Upper lobe of left lung (tissue), 6 donors: ENCODE results near the gene CDK11A. TPM values are rescaled to one million over a fixed set of nuclear protein-coding genes. Genes with fewer than 3 reads are reported as not detected.
"Not testable (repeated sequence)": the region's sequence is repeated elsewhere in the genome, so short reads cannot be mapped to it uniquely, and the experiment has no call there.

Experiments used
- ATAC-seq, 2 donors: fragments of 200-7000 bp; cut with Tn5 transposase; one replicate each; pipeline ENCODE4 v1.9.1; 2022; ENCODE audit warnings: mild to moderate bottlenecking in 2 of 2, moderate library complexity in 2 of 2; ENCODE audit not compliant: low FRiP score in 2 of 2
- DNase-seq, 2 donors: peaks; one replicate each; pipeline ENCODE4 v3.0.0-alpha.2; 2019 to 2020
- H3K27ac ChIP-seq, 4 donors: fragments of 200-600 bp; sonication (generic); one replicate each; pipeline ENCODE4 v1.5.1; 2016 to 2019
- H3K27me3 ChIP-seq, 4 donors: fragments of 200-600 bp; sonication (generic); one replicate each; pipeline ENCODE4 v1.5.1; 2017 to 2019
- H3K36me3 ChIP-seq, 4 donors: fragments of 200-600 bp; sonication (generic); one replicate each; pipeline ENCODE4 v1.5.1; 2016 to 2019
- H3K4me1 ChIP-seq, 4 donors: fragments of 200-600 bp; sonication (generic); one replicate each; pipeline ENCODE4 v1.5.1; 2018 to 2019
- H3K4me3 ChIP-seq, 4 donors: fragments of 200-600 bp; sonication (generic); one replicate each; pipeline ENCODE4 v1.5.1; 2017 to 2019; ENCODE audit warnings: mild to moderate bottlenecking in 2 of 4, moderate library complexity in 1 of 4
- H3K9me3 ChIP-seq, 4 donors: fragments of 200-600 bp; sonication (generic); one replicate each; pipeline ENCODE4 v1.5.1; 2018 to 2019
- CTCF ChIP-seq, 6 experiments: fragments of 450-650 bp in 4 of 6; fragments of 200-600 bp in 2 of 6; sonication (generic) in 2 of 6; IDR thresholded peaks; one replicate each; pipeline ENCODE4 v1.5.1; 2016 to 2019; ENCODE audit warnings: antibody characterized with exemption in 6 of 6
- EP300 ChIP-seq, 4 donors: sonication (generic); formaldehyde crosslinking; IDR thresholded peaks; one replicate each; pipeline ENCODE4 v1.5.1; 2017; ENCODE audit warnings: antibody characterized with exemption in 4 of 4, control low read depth in 2 of 4
- POLR2A ChIP-seq, 4 donors: fragments of 450-650 bp; IDR thresholded peaks; one replicate each; pipeline ENCODE4 v1.5.1; 2016 to 2017; ENCODE audit warnings: antibody characterized with exemption in 4 of 4, mild to moderate bottlenecking in 2 of 4
- POLR2AphosphoS5 ChIP-seq, 2 donors: sonication (generic); formaldehyde crosslinking; IDR thresholded peaks; one replicate each; pipeline ENCODE4 v1.5.1; 2017; ENCODE audit warnings: antibody characterized with exemption in 2 of 2
- WGBS, 2 donors: methylation state at CpG; one replicate each; pipeline ENCODE4 v1.1.5; 2017 to 2018; 5-methylcytosine and 5-hydroxymethylcytosine counted together
- total RNA-seq, 6 donors: library from RNA; depleted of rRNA in 4 of 6; stranded (reverse); fragments of >200 nt in 4 of 6; gene quantifications; one replicate each; pipeline versions ENCODE4 v1.1.0 to v1.2.1, GENCODE V29; 2016 to 2021
- donor health status: DM: no; HTN: no; CAD: no; lungs with moderate emphysema.
- donor health status: DM: no; HTN: yes; CAD: no; lungs with severe emphysema.

The CDK11A gene
- total RNA-seq, 6 donors from 2014 or later = 23.9 to 417 (median 54.5) TPM

GRCh38 chr1:1680031-1680911 is 43.9 kb downstream of the CDK11A start:
- Histone ChIP-seq H3K9me3 (no peaks in the 10 kb centered on the region), H3K36me3 (peaks cover 0 to 7% (median 0%) of the 10 kb centered on the region in 4 donors), H3K27me3 (no peaks in the 10 kb centered on the region), H3K27ac (no peak overlapping the region), H3K4me1 (peaks cover 7 to 42% (median 13%) of the 10 kb centered on the region in 4 donors), H3K4me3 (no peak overlapping the region)
- 93 to 94% methylated on average over 32 of the region's 32 CpGs for WGBS, 2 donors
- DNase-seq = no peak
- ATAC-seq = no peak
- TF ChIP-seq POLR2A (IDR thresholded peaks at IDR 0.05) (no peak), POLR2AphosphoS5 (IDR thresholded peaks at IDR 0.05) (no peak), EP300 (IDR thresholded peaks at IDR 0.05) (no peak), CTCF (IDR thresholded peaks at IDR 0.05) (no peak)

DNA sequence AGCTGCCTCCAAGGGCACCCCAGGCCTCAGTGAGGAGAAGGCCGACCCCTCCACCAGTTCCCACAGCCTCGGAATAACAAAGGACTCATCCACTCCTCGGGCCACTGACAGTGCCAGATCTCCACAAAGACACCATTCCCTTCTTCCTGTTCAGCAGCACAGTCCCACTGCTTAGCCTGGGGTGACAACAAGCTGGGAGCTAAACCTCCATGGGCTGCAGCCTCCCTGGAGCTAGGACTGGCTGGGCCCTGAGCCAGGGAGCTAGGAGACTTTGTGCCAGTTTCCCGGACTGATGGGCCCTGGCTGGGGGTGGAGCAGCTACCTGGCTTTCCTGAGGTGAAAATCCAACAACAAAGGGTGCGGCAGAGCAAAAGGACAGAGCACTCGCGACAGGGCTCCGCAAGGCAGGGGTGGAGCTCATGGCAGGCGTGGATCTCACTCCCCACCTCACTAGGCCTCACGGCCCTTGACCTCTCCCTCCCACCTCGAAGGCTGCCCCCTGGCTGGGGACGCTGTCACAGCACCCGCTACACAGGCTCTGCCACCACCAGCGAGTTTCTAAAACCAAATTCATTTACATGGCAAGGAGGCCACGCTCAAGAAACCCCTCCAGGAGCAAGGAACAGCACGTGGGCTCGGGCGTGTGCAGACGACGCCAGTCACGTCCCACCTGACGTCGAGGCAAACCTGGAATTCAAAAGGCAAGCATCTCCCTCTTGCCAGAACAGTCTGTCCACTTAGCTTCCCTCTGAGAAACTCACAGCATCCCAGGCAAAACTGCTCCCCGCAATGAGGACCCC is 45.4 kb downstream of the CDK11A start:
- DNase-seq (no peak), ATAC-seq (no peak)
- peak in 3 of 6 experiments; percentile 19 to 21 (median 21) for TF ChIP-seq CTCF (IDR thresholded peaks at IDR 0.05)
- TF ChIP-seq EP300 (IDR thresholded peaks at IDR 0.05) = no peak
- Histone ChIP-seq H3K27ac (peak overlapping the region in 2 of 4 donors; percentile 30 to 55), H3K4me1 (peaks cover 7 to 36% (median 13%) of the 10 kb centered on the region in 4 donors), H3K27me3 (no peaks in the 10 kb centered on the region), H3K9me3 (no peaks in the 10 kb centered on the region), H3K36me3 (peaks cover 0 to 15% (median 0%) of the 10 kb centered on the region in 4 donors), H3K4me3 (no peak overlapping the region)
- WGBS, 2 donors = 73 to 81% methylated on average over 15 to 24 of the region's 24 CpGs

GRCh38 chr1:1677718-1678580 is 46.2 kb downstream of the CDK11A start:
- 55 to 76% methylated on average over 39 of the region's 39 CpGs for WGBS, 2 donors
- H3K9me3 ChIP-seq = no peaks in the 10 kb centered on the region
- no peak for TF ChIP-seq EP300 (IDR thresholded peaks at IDR 0.05)
- no peak for TF ChIP-seq POLR2AphosphoS5 (IDR thresholded peaks at IDR 0.05)
- no peak for TF ChIP-seq POLR2A (IDR thresholded peaks at IDR 0.05)
- TF ChIP-seq CTCF (IDR thresholded peaks at IDR 0.05) = no peak
- peaks cover 0 to 22% (median 3%) of the 10 kb centered on the region in 4 donors for H3K36me3 ChIP-seq
- H3K27ac ChIP-seq = peak overlapping the region in 2 of 4 donors; percentile 30 to 55
- peak in 1 of 2 donors; percentile 57 for DNase-seq
- peak overlapping the region in 1 of 4 donors; percentile 1 for H3K4me3 ChIP-seq
- ATAC-seq = no peak
- no peaks in the 10 kb centered on the region for H3K27me3 ChIP-seq
- peaks cover 7 to 27% (median 13%) of the 10 kb centered on the region in 4 donors for H3K4me1 ChIP-seq

GRCh38 chr1:1676087-1676486 is 48.1 kb downstream of the CDK11A start:
- H3K9me3 ChIP-seq, DNase-seq, ATAC-seq, H3K27ac ChIP-seq, H3K4me3 ChIP-seq, H3K27me3 ChIP-seq: not testable (repeated sequence)
- WGBS, 2 donors = 95% methylated on average over 4 of the region's 21 CpGs; no CpG with 5 or more reads in 1 of the 2 donors
- peaks cover 0 to 34% (median 17%) of the 10 kb centered on the region in 4 donors for H3K36me3 ChIP-seq
- peaks cover 7 to 24% (median 13%) of the 10 kb centered on the region in 4 donors for H3K4me1 ChIP-seq

- H3K4me3 ChIP-seq, ATAC-seq, H3K27ac ChIP-seq, H3K9me3 ChIP-seq, DNase-seq, H3K27me3 ChIP-seq: not testable (repeated sequence)
- WGBS, 2 donors = 96% methylated on average over 15 of the region's 18 CpGs; no CpG with 5 or more reads in 1 of the 2 donors
- H3K4me1 ChIP-seq = peaks cover 7 to 20% (median 13%) of the 10 kb centered on the region in 4 donors
- H3K36me3 ChIP-seq = peaks cover 0 to 42% (median 23%) of the 10 kb centered on the region in 4 donors
These were observed 48.9 kb downstream of the CDK11A start for GRCh38 chr1:1675218-1675617.

- not testable (repeated sequence) for H3K4me3 ChIP-seq, H3K9me3 ChIP-seq, H3K27me3 ChIP-seq, H3K27ac ChIP-seq
- Histone ChIP-seq H3K36me3 (peaks cover under 1 to 46% (median 27%) of the 10 kb centered on the region in 4 donors), H3K4me1 (peaks cover 7 to 20% (median 13%) of the 10 kb centered on the region in 4 donors)
- DNase-seq (peak in 1 of 2 donors; percentile 72), ATAC-seq (peak in 1 of 2 donors; percentile 12)
- 91 to 92% methylated on average over 11 to 21 of the region's 21 CpGs for WGBS, 2 donors
These were observed 49.4 kb downstream of the CDK11A start for GRCh38 chr1:1674806-1675205.
